Measurements from ENCODE around the gene CLASP1.
"Not testable (repeated sequence)": the region's sequence is repeated elsewhere in the genome, so short reads cannot be mapped to it uniquely, and the experiment has no call there.

The CLASP1 gene

GRCh38 chr2:121335294-121336290 lies 313.7 kb downstream of the CLASP1 start:
- DNase-seq, result peak; percentile 7
- in situ Hi-C loops (cut with HindIII; ENCODE audit: low pct_ligation_motif_present, low pct_unique_long_range_greater_than_20kb, low sequenced_read_pairs), result no loop called here

- DNase-seq, result no peak
- in situ Hi-C loops (cut with HindIII; ENCODE audit: low pct_ligation_motif_present, low pct_unique_long_range_greater_than_20kb, low sequenced_read_pairs), result no loop called here
Observed at GRCh38 chr2:121334581-121335293, 314.5 kb downstream of the CLASP1 start.

GRCh38 chr2:121333834-121334558 lies 315.3 kb downstream of the CLASP1 start:
- DNase-seq, result no peak
- in situ Hi-C loops (cut with HindIII; ENCODE audit: low pct_ligation_motif_present, low pct_unique_long_range_greater_than_20kb, low sequenced_read_pairs), result no loop called here

DNA sequence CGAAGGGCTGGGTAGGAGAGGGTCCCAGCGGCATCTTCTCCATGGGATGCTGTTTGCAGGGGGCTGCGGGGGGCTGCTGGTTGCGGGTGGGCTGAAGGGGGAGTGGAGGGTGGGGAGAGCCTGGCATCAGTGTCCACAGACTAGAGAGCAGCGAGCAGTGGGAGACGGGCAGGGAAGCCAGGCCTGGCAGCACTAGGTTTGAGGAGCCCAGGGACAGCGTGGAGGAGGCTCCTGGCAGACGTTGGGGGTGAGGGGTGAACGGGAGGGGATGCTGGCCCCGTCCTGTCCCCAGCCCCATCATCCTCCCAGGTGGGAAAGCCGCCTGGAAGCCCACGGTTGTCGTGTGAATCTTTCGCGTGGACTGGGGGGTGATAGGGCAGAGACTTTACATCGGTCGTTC lies 316.0 kb downstream of the CLASP1 start:
- in situ Hi-C loops (cut with HindIII; ENCODE audit: low pct_ligation_motif_present, low pct_unique_long_range_greater_than_20kb, low sequenced_read_pairs), result no loop called here

DNA sequence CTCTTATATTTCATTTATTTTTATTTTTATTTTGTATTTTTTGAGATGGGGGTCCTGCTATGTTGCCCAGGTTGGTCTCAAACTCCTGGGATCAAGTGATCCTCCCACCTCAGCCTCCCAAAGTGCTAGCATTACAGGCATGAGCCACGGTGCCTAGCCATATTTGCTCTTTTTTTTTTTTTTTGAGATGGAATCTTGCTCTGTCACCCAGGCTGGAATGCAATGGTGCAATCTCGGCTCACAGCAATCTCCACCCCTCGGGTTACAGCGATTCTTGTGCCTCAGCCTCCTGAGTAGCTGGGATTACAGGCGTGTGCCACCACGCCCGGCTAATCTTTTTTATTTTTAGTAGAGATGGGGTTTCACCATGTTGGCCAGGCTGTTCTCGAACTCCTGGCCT lies 317.9 kb downstream of the CLASP1 start:
- in situ Hi-C loops (cut with HindIII; ENCODE audit: low pct_ligation_motif_present, low pct_unique_long_range_greater_than_20kb, low sequenced_read_pairs); DNase-seq: not testable (repeated sequence)

More for the DNA sequence above, 316.0 kb downstream of the CLASP1 start:
- DNase-seq, result no peak

DNA sequence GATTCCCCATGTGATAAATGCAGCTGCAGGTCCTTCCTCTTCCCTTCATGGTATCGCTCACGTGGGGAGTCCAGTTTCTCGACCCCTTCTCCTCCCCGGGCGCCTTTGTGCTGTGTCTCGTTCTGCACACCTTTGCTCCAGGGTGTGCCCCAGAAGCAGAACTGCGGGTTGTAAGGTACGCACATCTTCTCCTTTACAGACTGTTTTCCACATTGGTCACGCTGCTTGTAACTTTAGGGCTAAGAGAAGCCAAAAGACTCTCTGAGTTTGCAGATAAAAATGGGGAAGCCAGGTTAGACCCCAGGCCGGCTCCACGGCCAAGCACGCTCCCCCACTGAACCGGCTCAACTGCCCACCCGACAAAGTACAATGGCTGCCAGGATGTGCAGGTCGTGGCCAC lies 318.3 kb downstream of the CLASP1 start:
- in situ Hi-C loops (cut with HindIII; ENCODE audit: low pct_ligation_motif_present, low pct_unique_long_range_greater_than_20kb, low sequenced_read_pairs), result no loop called here
- DNase-seq, result no peak

DNA sequence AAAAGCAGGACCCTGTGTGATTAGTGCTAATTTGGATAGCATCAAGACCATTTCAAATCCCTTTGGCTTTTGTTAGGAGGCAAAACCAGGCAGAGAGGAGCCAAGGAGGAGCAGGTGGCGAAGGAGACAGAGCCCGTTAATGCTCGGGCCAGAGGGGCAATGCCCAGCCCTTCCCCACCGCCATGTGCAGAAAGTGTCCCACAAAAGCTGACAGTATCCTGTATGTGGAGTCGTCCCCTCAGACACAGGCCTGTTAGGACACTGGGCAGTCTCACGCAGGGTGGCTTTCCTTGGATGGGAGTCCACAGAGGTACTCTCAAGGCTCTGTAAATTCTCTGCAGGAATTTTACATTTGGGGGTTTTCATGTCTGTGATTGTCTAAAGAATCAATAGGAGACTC lies 319.5 kb downstream of the CLASP1 start:
- DNase-seq, result no peak
- in situ Hi-C loops (cut with HindIII; ENCODE audit: low pct_ligation_motif_present, low pct_unique_long_range_greater_than_20kb, low sequenced_read_pairs), result no loop called here

GRCh38 chr2:121326628-121327027 lies 322.6 kb downstream of the CLASP1 start:
- in situ Hi-C loops (cut with HindIII; ENCODE audit: low pct_ligation_motif_present, low pct_unique_long_range_greater_than_20kb, low sequenced_read_pairs), result no loop called here

GRCh38 chr2:121324601-121325000 lies 324.7 kb downstream of the CLASP1 start:
- DNase-seq, result no peak
- in situ Hi-C loops (cut with HindIII; ENCODE audit: low pct_ligation_motif_present, low pct_unique_long_range_greater_than_20kb, low sequenced_read_pairs), result no loop called here

More at GRCh38 chr2:121326628-121327027, 322.6 kb downstream of the CLASP1 start:
- DNase-seq, result no peak

DNA sequence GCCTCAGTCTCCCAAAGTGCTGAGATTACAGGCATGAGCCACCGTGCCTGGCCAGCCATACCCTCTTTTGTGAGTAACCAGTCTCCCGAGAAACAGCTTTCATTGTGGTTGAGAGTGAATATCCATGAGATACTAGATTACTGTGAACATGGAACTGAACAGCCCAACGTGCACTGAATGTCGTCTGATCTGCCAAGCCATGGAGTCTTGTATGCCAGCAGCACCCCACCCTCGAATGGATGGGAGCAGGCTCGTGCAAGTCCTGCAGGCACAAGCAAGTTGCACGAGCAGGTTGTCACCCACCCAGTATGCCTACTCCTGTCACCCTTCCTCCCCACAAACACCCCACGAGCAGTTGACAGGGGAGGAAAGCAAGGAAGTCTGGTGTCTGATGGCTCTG lies 327.8 kb downstream of the CLASP1 start:
- in situ Hi-C loops (cut with HindIII; ENCODE audit: low pct_ligation_motif_present, low pct_unique_long_range_greater_than_20kb, low sequenced_read_pairs), result no loop called here

GRCh38 chr2:121319941-121320340 lies 329.3 kb downstream of the CLASP1 start:
- DNase-seq, result no peak
- in situ Hi-C loops (cut with HindIII; ENCODE audit: low pct_ligation_motif_present, low pct_unique_long_range_greater_than_20kb, low sequenced_read_pairs), result no loop called here

More for the DNA sequence above, 327.8 kb downstream of the CLASP1 start:
- no peak for DNase-seq

GRCh38 chr2:121316986-121317385 lies 332.3 kb downstream of the CLASP1 start:
- in situ Hi-C loops (cut with HindIII; ENCODE audit: low pct_ligation_motif_present, low pct_unique_long_range_greater_than_20kb, low sequenced_read_pairs), result no loop called here
- DNase-seq, result no peak

GRCh38 chr2:121313701-121314100 lies 335.6 kb downstream of the CLASP1 start:
- in situ Hi-C loops (cut with HindIII; ENCODE audit: low pct_ligation_motif_present, low pct_unique_long_range_greater_than_20kb, low sequenced_read_pairs); DNase-seq: not testable (repeated sequence)

DNA sequence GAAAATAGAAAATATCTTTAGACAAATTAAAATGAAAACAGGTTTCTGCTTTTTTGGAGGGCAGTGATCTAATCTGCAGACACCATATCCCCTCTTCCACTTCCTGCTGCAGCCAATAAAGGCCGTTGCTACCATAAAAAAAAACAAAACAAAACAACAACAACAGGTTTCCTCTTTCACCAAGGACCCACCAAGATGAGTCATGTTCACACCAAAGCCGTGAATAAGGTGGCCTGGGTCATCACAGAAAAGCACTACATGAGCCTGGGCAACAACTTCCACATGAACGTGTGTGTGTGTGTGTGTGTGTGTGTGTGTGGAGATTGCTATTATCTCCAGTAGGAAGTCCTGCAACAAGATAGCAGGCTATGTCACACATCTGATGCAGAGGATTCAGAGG lies 339.5 kb downstream of the CLASP1 start:
- in situ Hi-C loops (cut with HindIII; ENCODE audit: low pct_ligation_motif_present, low pct_unique_long_range_greater_than_20kb, low sequenced_read_pairs), result no loop called here
- DNase-seq, result no peak

GRCh38 chr2:121309323-121309722 lies 339.9 kb downstream of the CLASP1 start:
- DNase-seq, result no peak
- in situ Hi-C loops (cut with HindIII; ENCODE audit: low pct_ligation_motif_present, low pct_unique_long_range_greater_than_20kb, low sequenced_read_pairs), result no loop called here

- in situ Hi-C loops (cut with HindIII; ENCODE audit: low pct_ligation_motif_present, low pct_unique_long_range_greater_than_20kb, low sequenced_read_pairs), result no loop called here
- DNase-seq, result no peak
Observed at GRCh38 chr2:121307048-121307447, 342.2 kb downstream of the CLASP1 start.

GRCh38 chr2:121304941-121305340 lies 344.3 kb downstream of the CLASP1 start:
- no peak for DNase-seq
- in situ Hi-C loops (cut with HindIII; ENCODE audit: low pct_ligation_motif_present, low pct_unique_long_range_greater_than_20kb, low sequenced_read_pairs), result no loop called here

- in situ Hi-C loops (cut with HindIII; ENCODE audit: low pct_ligation_motif_present, low pct_unique_long_range_greater_than_20kb, low sequenced_read_pairs), result no loop called here
Observed at GRCh38 chr2:121303531-121304263, 345.6 kb downstream of the CLASP1 start.

More at GRCh38 chr2:121303531-121304263, 345.6 kb downstream of the CLASP1 start:
- DNase-seq, result no peak
